ENCODE results near the gene CLEC2A.
"Not testable (repeated sequence)": the region's sequence is repeated elsewhere in the genome, so short reads cannot be mapped to it uniquely, and the experiment has no call there.

Gene CLEC2A, protein sequence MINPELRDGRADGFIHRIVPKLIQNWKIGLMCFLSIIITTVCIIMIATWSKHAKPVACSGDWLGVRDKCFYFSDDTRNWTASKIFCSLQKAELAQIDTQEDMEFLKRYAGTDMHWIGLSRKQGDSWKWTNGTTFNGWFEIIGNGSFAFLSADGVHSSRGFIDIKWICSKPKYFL

DNA sequence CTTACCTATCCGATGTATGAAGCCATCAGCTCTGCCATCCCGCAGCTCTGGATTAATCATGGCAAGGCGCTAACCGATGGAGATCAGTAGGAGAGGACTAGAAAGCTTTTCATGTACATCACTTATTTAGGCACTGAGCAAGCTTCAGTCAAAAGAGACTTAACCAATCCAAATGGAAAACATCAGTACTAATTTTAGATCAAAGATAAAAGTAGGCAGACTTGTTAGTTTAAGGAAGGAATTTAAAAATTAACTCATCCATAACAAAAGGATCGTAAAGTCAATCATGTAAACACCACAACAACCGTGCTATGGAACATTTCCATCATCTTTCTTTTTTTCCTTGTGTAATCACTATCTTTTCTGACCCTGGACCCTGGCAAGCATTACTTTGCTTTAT lies at the start of gene CLEC2A:
Gene CLEC2A, minus strand, starts transcription at position 101 of the 400 bp plus-strand sequence. Its CDS starts 41 bp downstream, at position 60.
- no peak for DNase-seq (ENCODE audit: low read depth)

DNA sequence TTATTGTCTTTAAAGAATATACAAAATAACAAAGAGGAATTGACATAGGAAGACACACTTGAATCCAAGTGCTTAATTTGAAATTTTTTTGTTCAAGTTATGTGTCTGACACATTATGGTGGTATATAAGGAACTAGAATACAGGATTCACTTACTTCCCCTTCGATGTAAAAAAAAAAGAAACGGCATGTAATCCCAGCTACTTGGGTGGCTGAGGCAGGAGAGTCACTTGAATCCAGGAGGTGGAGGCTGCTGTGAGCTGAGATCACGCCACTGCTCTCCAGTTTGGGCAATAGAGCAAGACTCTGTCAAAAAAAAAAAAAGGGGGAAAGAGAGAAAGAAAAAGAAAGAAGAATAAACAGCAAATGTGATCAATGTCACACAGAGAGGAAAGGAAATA lies 48.0 kb upstream of the CLEC2A start:
- no peak for DNase-seq (ENCODE audit: low read depth)

DNA sequence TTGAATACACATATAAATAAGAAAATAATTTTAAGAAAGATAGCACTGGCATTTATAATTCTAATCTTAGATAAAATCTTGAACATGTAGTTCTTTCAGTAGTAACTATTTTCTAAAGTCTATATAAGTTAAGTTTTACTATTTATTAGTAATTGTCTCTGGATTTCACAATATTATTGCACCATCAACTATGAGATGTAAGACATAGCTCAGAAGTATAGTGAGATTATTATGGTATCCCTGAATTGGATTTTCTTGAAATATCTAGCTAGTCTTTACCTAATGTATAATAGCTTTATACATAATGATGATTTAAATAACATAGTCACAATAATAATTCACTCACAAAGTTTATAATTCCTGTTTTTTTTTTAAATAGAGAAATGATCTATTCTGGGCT lies 45.7 kb upstream of the CLEC2A start:
- DNase-seq (ENCODE audit: low read depth): no peak

DNA sequence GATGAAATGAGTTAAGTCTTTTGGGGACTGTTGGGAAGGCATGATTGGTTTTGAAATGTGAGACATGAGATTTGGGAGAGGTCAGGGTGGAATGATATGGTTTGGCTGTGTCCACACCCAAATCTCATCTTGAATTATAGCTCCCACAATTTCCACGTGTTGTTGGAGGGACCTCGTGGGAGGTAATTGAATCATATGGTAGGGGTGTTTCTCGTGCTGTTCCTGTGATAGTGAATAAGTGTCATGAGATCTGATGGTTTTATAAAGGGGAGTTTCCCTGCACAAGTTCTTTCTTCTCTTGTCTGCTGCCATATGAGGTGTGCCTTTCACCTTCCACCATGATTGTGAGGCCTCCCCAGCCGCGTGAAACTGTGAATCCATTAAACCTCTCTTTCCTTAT lies 44.5 kb upstream of the CLEC2A start:
- DNase-seq (ENCODE audit: low read depth): not testable (repeated sequence)

DNA sequence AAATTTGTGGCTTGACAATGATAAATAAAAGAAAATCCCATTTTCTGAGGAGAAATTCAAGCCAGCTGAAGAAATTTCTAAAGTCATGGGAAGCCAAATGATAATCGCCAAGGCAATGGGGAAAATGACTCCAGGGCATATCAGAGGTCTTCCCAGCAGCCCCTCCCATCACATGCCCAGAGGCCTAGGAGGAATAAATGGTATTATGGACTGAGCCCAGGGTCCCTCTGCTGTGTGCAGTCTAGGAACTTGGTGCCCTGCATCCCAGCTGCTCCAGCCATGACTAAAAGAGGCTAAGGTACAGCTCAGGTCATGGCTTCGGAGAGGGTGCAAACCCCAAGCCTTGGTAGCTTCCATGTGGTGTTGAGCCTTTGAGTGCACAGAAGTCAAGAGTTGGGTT lies 43.4 kb upstream of the CLEC2A start:
- no peak for DNase-seq (ENCODE audit: low read depth)

DNA sequence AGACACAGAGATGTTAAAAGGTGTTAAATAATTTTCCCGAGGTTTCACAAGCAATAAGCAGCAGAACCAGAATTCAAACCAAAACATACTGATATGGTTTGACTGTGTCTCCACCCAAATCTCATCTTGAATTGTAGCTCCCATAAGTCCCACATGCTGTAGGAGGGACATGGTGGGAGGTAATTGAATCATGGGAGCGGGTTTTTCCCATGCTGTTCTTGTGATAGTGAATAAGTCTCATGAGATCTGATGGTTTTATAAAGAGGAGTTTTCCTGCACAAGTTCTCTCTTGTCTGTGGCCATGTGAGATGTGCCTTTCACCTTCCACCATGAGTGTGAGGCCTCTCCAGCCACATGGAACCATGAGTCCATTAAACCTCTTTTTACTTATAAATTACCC lies 42.6 kb upstream of the CLEC2A start:
- not testable (repeated sequence) for DNase-seq (ENCODE audit: low read depth)

DNA sequence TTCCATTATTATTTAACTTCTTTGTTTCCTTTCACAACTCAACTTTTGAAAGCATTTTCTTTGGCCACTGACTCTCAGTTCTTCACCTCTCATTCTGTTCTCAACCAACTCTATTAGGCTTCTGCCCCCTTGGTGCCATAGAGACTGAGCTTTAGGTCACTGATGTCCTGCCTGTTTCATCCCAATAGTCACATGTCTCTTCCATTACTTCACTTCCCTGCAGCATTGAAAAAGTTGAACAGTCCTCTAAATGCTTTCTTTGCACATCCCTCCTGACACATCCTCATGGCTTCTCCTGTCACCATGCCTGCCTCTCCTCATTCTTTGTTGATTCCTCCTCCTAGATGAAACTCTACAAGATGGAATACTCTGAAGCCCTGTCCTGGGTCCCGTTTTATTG lies 41.8 kb upstream of the CLEC2A start:
- no peak for DNase-seq (ENCODE audit: low read depth)

DNA sequence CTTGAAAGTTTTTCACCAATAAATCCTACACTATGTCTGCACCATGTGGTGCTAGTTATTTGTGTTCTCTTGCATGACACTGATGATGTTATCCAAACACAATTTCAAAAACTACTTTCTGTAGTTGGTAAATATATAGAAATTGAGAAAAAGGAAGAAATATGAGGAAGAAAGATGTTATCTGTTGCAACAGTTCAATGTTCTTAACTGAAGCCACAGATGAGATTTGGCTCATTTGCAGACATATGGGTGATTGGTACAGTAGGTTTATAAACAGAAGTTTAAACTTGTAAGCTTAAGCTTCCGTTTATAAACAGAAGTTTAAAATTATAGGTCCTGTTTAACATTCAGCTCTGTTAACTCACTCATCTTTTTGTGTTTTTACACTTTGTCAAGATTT lies 39.0 kb upstream of the CLEC2A start, which contains the start of gene CLEC12A:
Gene CLEC12A, plus strand, starts transcription at position 229 of the 400 bp plus-strand sequence. CDS start 188 bp downstream, outside the sequence.
- DNase-seq (ENCODE audit: low read depth): no peak

DNA sequence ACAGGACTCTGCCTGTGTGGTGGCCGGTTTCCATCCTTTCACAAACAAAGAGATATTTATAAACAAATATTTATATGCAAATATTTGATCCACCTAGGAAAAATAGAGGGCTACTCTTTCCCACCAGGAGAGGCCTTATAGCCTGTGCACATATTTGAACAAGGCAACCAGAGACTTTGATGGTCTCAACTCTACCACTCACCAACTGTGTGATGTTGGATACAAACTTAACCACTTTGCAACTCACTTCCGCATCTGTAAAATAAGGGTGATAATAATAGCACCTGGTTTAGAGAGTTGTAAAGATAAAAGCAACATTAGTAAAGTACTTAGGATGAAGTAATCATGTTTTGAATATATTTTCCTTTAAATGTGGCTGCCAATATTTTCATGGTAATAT lies 37.5 kb upstream of the CLEC2A start:
- DNase-seq (ENCODE audit: low read depth): no peak

DNA sequence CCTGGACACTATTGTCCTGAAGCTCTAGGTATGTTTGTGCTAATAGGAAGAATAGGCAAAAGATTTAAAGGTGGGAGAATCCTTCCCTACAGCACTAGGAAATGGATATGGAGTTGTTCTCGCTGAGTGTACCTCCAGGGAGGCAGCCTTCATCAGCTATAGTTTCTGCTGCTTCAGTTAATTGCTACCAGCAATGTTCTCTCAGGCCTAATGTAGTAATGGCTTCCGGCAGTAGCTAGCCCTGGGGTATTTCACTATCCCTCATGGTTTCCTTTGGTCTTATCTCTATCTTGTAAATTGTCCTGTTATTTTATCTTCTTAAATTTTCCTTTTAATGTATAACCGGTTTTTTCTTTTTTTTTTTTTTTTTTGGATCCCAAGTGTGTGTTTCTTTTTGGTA lies 29.7 kb upstream of the CLEC2A start:
- no peak for DNase-seq (ENCODE audit: low read depth)

DNA sequence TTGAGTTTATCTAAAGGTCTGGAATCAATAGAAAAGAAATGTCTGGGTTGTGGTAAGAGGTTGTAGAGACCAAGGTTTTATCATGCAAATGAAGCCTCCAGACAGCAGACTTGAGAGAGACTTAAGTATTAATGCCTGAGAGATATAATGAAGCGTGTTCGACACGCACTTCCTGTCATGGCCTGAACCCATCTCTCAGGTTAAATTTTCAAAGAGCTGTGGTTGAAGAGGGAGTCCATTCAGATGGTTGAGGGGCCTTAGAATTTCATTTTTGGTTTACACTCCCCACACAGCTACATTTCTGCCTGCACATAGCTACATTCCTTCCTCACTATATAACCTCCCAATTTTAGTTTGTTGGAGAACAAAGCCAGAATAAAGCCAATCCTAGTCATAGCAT lies 28.9 kb upstream of the CLEC2A start:
- no peak for DNase-seq (ENCODE audit: low read depth)

DNA sequence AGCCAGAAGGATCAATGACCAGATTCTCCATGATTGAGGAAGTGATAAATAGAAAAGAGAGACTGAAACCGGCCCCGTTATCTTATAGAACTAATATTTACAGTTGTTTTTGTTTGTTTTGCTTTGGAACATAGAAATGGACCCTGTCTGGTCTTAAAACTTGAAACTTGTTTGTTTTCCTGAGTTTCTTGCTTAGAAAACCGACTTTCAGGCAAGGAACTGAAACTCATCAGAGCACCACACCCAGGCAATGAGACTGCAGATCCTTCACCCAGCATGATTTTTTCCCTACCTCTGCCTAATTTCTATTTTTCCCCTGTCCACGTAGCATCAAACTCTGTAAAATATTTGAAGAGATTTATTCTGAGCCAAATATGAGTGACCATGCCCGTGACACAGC lies 28.4 kb upstream of the CLEC2A start:
- no peak for DNase-seq (ENCODE audit: low read depth)

DNA sequence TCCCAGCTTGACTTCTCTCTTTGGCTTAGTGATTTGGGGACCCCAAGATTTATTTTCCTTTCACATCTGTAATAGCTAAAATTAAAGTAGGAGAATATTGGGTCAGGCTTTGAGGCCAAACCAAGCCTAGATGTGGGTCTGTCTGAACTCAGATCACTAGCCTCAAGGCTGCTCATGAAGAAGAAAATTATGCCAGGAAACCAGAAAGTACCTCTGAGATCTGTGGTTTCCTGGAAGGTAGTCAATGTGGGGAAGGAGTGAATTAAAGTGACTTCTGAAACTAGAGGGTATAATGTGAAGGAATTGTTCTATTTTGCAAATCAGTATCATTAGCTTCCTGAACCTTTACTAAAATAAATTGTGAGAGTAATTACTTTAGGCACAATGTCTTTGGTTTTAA lies 25.7 kb upstream of the CLEC2A start:
- no peak for DNase-seq (ENCODE audit: low read depth)

DNA sequence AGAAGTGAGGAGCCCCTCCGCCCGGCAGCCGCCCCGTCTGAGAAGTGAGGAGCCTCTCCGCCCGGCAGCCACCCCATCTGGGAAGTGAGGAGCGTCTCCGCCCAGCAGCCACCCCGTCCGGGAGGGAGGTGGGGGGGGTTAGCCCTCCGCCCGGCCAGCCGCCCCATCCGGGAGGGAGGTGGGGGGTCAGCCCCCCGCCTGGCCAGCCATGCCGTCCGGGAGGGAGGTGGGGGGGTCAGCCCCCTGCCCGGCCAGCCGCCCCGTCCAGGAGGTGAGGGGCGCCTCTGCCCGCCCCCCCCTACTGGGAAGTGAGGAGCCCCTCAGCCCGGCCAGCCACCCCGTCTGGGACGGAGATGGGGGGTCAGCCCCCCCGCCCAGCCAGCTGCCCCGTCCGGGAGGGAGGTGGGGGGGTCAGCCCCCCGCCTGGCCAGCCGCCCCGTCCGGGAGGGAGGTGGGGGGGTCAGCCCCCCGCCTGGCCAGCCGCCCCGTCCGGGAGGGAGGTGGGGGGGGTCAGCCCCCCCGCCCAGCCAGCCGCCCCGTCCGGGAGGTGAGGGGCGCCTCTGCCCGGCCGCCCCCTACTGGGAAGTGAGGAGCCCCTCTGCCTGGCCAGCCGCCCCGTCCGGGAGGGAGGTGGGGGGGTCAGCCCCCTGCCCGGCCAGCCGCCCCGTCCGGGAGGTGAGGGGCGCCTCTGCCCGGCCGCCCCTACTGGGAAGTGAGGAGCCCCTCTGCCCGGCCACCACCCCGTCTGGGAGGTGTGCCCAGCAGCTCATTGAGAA lies 21.0 kb upstream of the CLEC2A start:
- not testable (repeated sequence) for DNase-seq (ENCODE audit: low read depth)

DNA sequence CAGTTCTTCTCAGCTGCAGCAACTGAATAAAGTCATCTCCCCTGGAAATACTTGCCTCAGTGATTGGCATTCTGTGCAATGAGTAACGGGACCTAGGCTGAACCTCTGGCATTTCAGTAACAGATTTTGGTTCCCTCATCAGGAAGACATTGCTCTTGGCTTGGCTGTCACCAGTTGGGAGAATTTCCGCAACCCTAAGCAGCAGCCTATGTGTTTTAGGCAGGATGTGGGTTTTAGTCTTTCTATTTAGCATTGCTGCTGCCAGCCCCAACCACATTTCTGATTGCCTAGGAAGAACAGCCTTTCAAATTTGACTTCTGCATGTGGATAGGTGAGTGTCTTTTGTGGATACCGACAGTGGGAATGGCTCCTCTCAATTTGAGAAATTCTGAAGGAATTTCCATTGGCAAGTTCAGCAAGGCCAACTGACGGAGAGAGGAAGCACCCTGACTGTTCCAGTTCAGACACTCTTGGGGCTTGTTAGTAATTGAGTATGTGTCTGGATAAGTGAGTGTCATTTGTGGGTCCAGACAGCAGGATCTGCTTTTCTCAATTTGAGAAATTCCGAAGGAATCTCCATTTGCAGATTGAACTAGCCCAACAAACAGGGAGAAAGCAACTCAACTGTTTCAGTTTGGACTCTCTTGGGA lies 19.0 kb upstream of the CLEC2A start:
- no peak for DNase-seq (ENCODE audit: low read depth)

DNA sequence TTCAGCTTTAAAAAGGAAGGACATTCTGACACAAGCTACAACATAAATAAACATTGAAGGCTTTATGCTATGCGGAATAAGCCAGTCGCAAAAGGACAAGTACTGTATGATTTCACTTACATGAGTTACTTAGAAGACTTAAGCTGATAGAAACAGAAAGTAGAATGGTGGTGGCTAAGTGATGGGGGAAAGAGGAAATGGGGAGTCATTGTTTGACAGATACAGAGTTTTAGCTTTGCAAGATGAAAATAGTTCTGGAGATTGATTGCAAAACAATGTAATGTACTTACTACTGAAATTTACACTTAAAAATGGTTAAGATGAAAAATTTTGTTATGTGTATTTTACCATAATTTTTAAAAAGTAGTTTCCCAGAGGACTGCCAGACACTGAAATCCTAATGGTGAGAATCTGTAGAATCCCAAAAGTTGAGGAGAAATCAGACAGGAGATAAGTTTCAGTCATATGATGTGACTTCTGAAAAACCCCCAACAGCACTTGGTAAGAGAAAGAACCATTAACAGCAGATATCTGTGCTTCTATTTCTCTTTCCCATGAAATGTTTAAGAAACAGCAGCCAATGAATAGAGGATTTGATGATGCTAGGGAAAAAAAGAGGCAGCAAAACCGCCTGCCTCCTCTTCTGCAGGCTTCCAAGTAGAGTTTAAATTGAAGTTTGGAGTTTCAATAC lies 16.6 kb upstream of the CLEC2A start:
- DNase-seq (ENCODE audit: low read depth): no peak

DNA sequence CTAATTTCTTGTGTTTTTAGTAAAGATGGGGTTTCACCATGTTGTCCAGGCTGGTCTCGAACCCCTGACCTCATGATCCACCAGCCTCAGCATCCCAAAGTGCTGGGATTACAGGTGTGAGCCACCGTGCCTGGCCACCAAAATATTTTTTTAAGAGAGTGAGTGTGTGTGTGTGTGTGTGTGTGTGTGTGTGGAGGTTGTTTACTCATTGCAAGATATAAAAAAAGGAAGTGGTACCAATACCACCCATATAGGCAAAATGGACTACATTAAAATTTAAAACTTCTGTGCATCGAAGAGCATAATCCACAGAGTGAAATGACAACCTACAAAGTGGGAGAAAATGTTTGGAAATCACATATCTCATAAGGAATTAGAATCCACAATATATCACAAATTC lies 15.5 kb upstream of the CLEC2A start:
- DNase-seq (ENCODE audit: low read depth): no peak

DNA sequence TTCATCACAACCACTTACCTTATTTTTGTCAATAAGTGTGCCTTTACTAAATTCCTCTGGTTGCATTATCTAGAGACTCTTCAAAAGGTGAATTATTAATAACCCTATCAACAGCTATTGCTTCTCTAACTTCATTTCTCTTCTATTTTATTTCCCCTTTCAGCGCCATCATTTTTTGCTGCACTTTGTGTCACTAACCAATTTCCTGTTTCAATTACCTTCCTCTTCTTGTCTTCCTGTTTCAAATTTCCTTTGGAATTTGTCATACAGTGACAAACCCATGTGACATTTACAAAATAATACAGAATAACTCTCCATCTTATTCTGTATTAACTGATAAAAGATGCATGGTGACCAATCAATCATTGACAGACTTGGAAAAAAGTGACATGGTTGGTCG lies 12.2 kb upstream of the CLEC2A start:
- no peak for DNase-seq (ENCODE audit: low read depth)

DNA sequence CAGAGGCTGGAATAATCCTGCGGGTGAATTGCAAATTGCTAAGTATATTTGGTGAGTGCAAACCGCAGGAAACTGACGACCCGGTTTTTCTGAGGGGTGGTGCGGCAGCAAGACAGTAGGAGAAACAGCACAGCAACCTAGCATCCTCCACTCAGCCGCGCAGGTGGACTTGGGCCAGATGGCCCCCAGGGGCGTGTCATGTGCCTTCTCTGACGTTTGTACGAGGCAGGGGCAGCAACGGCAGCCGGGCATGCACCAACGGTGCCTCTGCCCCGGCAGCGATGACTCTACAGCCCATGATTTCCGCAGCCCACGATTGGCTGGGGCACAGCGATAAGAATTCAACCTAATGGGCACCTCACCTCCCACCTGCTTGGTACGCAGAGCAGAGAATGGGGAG lies 11.1 kb upstream of the CLEC2A start:
- no peak for DNase-seq (ENCODE audit: low read depth)

DNA sequence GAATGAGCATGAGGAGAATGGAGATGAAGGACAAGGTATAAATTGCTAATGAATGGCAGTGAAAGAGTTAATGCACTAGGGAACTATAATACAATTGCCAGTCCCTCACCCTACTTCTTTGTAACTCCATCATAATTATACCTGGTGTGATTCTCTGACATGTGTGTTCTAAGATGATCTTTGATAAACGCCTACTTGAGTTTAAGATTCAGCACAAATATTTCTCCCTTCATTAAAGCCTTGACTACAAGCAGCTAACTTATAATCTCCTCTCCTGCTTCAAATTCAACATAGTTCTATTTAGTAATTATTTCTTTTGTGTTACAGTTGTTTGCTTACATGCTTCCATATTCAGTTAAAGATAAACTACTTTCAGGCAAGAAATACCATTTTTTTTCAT lies 9.7 kb upstream of the CLEC2A start:
- DNase-seq (ENCODE audit: low read depth): no peak

DNA sequence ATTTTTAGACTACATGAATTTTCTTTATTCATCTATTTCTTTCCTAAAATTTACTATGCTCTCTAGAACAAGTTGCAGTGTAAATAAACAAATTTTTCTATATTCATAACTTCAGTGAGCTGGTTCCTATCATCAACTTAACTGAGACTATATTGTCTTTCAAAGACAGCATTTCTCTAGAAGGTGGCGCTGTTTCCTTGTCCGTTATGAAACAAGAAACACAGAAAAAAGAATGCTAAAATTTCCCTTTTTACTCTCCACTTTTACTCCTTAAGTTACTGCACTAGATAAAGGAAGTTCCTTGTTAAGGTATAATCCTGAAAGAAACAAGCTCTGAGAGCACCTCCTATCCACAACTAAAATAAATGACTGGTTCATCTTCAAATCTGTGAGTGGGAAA lies 8.2 kb upstream of the CLEC2A start:
- DNase-seq (ENCODE audit: low read depth): no peak

DNA sequence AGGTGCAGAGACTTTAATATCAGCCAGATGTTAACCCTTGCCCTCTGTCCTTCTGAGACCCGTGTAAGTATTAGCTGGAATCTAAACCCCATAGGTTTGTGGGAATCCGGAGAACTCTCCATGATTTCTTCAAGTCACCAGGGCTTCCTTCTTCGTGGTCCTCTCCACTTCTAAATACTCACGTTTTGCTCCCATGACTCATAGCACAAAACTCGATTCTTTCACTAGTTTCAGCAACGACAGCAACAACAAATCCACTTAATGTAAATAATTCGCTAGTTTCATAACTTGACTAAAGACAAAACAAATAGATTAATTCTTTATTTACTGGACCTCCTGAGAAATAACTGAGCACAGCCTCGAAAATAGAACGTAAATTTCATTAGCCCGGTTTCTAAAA lies 4.4 kb upstream of the CLEC2A start:
- DNase-seq (ENCODE audit: low read depth): no peak

DNA sequence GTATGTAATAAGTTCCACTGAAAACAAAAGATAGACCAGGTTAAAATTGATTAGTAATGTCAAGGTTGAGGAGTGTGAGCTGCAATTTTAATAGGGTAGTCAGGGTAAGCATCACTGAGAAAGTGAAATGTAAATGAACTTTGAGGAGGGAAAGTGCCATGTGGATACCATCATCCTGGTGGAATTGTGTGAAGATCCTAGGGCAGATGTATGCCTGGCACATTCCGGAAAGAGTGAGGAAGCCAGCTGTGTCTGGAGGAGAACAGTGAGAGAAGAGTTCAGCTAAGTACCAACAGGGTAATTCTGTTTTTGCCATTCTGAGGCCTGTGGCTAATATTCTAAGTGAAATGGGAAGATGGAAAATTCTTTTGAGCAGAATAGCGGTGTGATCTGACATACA lies 2.9 kb upstream of the CLEC2A start:
- no peak for DNase-seq (ENCODE audit: low read depth)

Measured in stimulated activated CD4-positive, alpha-beta T cell treated with anti-CD3 and anti-CD28 coated beads, Interleukin-2, amount 100 ng/mL, for 4 hours (primary cell).